ENCODE results near the gene TJP1. TPM values are rescaled to one million over a fixed set of nuclear protein-coding genes. Genes with fewer than 3 reads are reported as not detected.

TJP1 gene
- polyA plus RNA-seq, 1 donor (not counting 4 experiments of a cell fraction or from before 2014, with no cell fraction given): 54.7 TPM

DNA sequence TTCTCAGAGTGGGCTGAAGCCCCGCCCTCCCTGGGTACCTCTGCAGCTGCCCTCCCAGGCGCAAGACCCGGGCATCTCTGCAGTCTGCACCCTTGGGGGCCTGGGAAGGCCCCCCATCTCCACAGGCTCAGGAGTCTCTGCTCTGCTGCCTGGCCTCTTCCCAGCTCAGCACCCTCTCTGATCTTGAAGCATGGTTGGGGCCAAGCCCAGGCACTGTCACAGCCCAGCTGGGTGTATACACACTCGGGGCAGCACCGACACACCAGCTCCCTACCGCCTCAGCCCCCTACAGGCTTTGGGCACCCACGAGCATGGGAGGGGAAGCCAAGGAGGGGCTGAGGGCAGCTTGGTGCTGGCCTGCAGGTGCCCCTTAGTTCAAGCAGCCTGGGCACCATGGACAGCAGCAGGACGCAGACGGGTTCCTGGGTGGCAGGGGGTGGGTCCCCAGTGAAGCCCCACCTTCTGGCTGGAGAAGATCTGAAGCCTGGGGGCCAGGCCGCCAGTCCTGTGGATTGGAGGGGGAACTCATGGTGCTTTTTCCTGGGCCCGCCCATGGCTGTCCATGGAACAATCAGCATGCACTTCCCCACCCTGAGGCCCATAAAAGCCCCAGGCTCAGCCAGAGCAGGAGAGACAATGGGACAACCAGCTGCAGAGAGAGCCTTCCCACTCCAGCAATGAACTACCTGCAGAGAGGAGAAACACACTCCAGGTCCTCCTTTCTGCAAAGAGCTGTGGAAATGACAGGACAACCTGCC lies 170.6 kb downstream of the TJP1 start:
- no peak overlapping the region for H3K27ac ChIP-seq (ENCODE audit: control insufficient read depth, insufficient read depth, low read length)
- H3K9me3 ChIP-seq (ENCODE audit: control insufficient read depth, low read depth, low read length): no peaks in the 10 kb centered on the region
- DNase-seq (ENCODE audit: low read depth, low spot score): no peak
- H3K9me1 ChIP-seq (ENCODE audit: control insufficient read depth, extremely low read depth, insufficient read depth, low read length): no peaks in the 10 kb centered on the region
- FAIRE-seq: no peak
- no peaks in the 10 kb centered on the region for H3K79me2 ChIP-seq (ENCODE audit: control insufficient read depth, insufficient read depth, low read length)
- H2AFZ ChIP-seq (ENCODE audit: control insufficient read depth, low read length): no peak overlapping the region
- H3K9ac ChIP-seq (ENCODE audit: control insufficient read depth, extremely low read depth, insufficient read depth, low read length): no peak overlapping the region
- dilution Hi-C loops (cut with MboI; ENCODE audit: extremely low pct_ligation_motif_present, low sequenced_read_pairs): no loop called here
- no peak overlapping the region for H3K4me3 ChIP-seq (ENCODE audit: control insufficient read depth in 2 of 3, extremely low read depth in 1 of 3, insufficient read depth in 2 of 3, low read depth in 1 of 3, low read length in 3 of 3)
- H3K36me3 ChIP-seq (ENCODE audit: control insufficient read depth in 2 of 2, extremely low read depth in 1 of 2, insufficient read depth in 2 of 2, low read length in 2 of 2): no peaks in the 10 kb centered on the region
- no peak for TF ChIP-seq CTCF (optimal IDR thresholded peaks at IDR 0.05 in 1 of 3, IDR thresholded peaks at IDR 0.05 in 1 of 3, conservative IDR thresholded peaks at IDR 0.05 in 1 of 3; ENCODE audit: extremely low read depth in 1 of 3, insufficient read depth in 2 of 3, low read length in 3 of 3)
- TF ChIP-seq EZH2 (IDR thresholded peaks at IDR 0.05; ENCODE audit: low read length): no peak
- H4K20me1 ChIP-seq (ENCODE audit: control insufficient read depth, extremely low read depth, insufficient read depth, low read length): no peaks in the 10 kb centered on the region
- H3K4me2 ChIP-seq (ENCODE audit: control insufficient read depth, extremely low read depth, insufficient read depth, low read depth, low read length): no peak overlapping the region
- no peaks in the 10 kb centered on the region for H3K27me3 ChIP-seq (ENCODE audit: control insufficient read depth, extremely low read depth, insufficient read depth, low read length)
- H3K4me1 ChIP-seq (ENCODE audit: control insufficient read depth, extremely low read depth, insufficient read depth, low read length): no peaks in the 10 kb centered on the region

Small RNAs within 50 kb of the gene (small RNA-seq; reads per million reads assigned to genes)
- gene HMGN2P5 (ENCODE audit: insufficient read length in 3 of 3, low read depth in 3 of 3, low replicate concordance in 1 of 3): 0 reads per million in 3 experiments
